Erythroblast (primary cell): ENCODE data around the gene SCRN1.

Source experiments
- GATA1 ChIP-seq: IDR thresholded peaks from 2 replicates; pipeline ENCODE4 v1.6.1; 2011; ENCODE audit warnings: low read depth, mild to moderate bottlenecking, control low read depth, low read length, moderate library complexity
- POLR2A ChIP-seq: IDR thresholded peaks from 2 replicates; pipeline ENCODE4 v1.6.1; 2011; ENCODE audit warnings: mild to moderate bottlenecking, low read length

DNA sequence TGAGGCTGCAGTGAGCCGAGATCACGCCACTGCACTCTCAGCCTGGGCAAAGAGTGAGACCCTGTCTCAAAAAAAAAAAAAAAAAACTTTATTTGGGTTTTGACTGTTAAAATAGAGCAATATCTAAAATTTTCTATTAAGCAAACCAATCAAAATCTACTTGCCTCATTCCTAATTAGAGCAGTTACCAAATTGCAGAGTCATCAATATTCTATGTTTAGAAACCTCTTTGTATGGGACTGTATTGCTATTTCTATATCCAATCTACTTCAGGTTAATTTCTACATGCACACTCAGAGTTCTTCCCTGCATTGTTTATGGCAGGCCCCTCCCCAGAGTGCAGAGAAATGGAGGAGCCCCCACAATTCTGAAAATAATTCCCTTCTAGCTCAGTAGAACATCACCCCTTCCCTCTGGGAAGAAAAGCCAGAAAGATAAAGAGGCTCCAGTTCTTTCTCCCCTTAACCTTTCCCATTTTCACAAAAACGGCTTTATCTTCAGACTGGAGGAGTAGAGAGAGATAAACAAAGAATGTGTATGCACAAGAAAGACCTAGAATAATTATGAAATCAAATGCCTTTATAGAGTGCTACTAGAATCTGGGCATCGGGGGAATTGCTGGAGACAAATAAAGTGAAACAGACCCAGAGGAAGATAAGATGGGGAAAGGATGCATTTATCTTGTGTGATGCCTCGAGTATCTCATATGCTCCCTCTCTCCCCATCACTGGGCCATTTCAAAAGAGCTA, 17.9 kb downstream of the SCRN1 start:
- no peak for TF ChIP-seq POLR2A
- TF ChIP-seq GATA1, result no peak
